GM18870 (cell line): ENCODE measurements around the gene ARHGAP31.
"Not testable (repeated sequence)": the region's sequence is repeated elsewhere in the genome, so short reads cannot be mapped to it uniquely, and the experiment has no call there.

Source experiments
- ATAC-seq: cut with Tn5 transposase; IDR thresholded peaks from one replicate; pipeline ENCODE4 v1.9.1; 2021; ENCODE audit warnings: moderate library complexity; ENCODE audit not compliant: unreplicated experiment

ARHGAP31 gene, protein sequence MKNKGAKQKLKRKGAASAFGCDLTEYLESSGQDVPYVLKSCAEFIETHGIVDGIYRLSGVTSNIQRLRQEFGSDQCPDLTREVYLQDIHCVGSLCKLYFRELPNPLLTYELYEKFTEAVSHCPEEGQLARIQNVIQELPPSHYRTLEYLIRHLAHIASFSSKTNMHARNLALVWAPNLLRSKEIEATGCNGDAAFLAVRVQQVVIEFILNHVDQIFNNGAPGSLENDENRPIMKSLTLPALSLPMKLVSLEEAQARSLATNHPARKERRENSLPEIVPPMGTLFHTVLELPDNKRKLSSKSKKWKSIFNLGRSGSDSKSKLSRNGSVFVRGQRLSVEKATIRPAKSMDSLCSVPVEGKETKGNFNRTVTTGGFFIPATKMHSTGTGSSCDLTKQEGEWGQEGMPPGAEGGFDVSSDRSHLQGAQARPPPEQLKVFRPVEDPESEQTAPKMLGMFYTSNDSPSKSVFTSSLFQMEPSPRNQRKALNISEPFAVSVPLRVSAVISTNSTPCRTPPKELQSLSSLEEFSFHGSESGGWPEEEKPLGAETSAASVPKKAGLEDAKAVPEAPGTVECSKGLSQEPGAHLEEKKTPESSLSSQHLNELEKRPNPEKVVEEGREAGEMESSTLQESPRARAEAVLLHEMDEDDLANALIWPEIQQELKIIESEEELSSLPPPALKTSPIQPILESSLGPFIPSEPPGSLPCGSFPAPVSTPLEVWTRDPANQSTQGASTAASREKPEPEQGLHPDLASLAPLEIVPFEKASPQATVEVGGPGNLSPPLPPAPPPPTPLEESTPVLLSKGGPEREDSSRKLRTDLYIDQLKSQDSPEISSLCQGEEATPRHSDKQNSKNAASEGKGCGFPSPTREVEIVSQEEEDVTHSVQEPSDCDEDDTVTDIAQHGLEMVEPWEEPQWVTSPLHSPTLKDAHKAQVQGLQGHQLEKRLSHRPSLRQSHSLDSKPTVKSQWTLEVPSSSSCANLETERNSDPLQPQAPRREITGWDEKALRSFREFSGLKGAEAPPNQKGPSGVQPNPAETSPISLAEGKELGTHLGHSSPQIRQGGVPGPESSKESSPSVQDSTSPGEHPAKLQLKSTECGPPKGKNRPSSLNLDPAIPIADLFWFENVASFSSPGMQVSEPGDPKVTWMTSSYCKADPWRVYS (N-terminal part only)

DNA sequence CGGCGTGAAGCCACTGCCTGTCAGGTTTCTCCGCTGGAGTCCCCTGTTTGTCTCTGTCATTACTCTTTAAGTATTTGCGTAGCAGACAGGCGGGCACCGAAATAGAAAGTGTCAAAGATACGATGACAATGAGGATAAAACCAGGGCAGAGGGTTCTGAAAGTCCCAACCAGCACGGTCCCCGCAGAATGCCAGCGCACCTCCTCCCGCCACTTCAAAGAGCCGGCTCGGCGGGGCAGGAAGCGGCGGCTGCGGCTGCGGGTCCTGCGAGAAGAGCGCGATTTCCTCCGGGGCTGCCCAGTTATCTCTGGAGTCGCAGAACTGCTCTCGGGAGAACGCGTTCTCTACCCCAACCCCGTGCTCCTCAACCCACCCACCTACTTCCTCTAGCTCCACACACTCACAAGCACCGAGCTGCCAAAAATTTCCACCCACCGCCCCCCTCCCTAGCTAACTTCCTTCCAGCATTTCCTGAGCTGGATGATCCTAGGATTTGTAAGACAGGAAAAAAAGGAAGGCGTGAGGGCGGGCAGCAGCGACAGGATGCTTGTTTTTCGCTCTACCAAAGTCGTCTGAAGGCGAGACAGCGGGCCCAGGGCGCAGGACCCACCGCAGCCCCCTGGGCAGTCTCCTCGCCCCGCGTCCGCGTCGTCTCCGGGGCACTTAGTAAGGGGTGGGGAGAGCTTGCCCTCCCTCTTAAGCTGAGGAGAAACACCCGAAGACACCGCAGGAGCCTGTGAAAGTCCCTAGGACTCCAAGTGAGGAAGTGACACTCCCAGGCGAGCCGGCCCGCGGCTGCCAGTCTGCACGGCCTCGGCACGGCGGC lies at the start of gene ARHGAP31:
Gene ARHGAP31 (plus strand): TSS at position 513 of the 825 bp plus-strand sequence. CDS start 522 bp downstream, outside the sequence.
- ATAC-seq = peak; percentile 60

DNA sequence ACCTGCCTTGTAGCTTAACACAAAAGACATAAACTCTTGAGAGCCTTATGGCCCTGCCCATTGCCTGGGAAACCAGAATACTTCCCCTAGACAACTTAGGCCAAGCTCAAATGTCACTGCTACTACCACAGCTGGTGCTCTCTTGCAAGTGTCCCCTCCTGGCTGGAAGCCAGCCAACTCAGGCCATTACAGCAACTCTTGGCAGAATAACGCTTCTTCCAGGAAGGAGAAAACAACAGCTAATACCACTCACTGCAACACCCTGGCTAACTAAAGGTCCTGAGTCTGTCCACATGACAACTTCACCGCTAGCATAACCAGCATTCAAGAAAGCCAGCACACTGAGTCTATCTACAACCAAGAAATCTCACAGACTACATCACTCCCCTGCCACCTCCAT lies 48.4 kb upstream of the ARHGAP31 start:
- ATAC-seq = no peak

DNA sequence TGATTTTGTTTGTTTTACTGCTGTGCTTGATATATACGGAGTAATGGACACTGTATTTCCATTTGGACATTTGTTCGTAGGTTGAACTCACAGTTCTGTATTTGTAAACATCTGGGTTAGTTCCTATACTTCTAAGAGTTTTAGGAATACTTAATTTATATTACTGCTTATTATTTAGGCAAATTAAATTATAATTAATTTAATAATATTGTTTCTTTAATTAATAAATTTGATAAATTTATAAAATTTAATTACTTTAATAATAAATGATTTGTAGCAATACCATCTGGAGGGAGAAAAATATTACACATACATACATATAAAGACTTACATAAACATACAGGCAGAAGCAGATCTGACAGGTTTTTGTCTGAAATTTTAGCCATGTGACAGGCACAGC lies 39.0 kb upstream of the ARHGAP31 start:
- no peak for ATAC-seq

DNA sequence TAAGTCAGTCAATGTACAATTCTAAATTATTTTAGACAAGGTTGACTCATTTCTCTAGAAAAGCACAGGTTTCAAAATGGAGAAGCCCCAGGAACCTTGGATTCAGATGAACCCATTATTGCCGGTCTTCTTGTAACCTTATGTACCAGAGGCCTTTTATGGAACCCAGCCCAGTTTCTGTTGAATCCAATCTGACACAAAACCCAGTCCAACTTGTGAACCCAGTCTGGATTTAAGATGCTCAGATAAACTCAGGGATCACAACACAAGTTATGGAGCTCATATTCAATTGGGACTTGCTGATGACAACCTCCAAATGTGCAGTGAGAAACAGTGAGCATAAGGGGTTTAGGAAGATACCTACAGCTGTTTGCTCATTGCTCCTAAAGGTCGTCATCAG lies 37.1 kb upstream of the ARHGAP31 start:
- no peak for ATAC-seq

DNA sequence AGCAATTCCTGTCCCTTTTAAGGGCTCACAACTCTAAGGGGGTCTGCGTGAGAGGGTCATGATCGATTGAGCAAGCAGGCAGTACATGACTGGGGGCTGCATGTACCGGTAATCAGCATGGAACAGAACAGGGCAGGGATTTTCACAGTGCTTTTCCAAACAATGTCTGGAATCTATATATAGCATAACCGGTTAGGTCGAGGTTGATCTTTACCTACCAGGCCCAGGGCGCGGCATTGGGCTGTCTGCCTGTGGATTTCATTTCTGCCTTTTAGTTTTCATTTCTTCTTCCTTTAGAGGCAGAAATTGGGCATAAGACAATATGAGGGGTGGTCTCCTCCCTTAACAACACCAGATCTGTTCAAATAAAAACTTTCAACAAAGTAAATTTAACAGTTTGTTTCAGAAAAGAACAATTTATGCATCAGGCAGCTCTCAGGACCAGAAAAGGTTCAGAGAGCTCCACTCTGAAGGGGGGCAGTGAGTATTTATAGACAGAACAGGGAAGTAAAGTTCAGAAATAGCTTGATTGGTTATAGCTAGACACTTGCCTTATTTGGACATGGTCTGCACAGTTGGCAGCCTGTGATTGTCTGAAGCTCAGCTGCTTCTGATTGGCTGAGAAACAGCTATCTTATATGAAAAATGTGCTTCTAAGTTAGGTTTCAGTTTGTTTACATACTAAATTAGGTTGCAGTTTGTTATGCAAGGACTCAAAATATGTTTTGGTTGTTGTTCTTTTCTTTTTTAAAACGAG lies 36.4 kb upstream of the ARHGAP31 start:
- peak; percentile 57 for ATAC-seq

DNA sequence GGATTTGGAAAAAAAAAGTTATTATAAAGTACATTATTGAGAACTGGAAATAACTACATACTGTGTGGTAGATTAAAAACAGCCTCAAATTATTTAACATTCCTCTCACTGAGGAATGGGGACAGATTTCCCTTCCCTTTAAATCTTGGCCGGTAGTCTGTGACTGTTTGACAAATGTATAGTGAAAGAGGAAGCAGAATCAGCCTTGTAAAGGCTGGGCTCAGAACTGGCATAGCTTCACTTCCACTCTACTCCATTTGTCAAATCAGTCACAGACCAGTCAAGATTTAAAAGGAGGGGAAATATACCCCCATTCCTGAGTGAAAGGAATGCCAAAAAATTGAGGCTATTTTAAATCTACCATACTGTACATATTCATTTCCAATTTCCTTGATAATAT lies 35.3 kb upstream of the ARHGAP31 start:
- peak; percentile 83 for ATAC-seq

DNA sequence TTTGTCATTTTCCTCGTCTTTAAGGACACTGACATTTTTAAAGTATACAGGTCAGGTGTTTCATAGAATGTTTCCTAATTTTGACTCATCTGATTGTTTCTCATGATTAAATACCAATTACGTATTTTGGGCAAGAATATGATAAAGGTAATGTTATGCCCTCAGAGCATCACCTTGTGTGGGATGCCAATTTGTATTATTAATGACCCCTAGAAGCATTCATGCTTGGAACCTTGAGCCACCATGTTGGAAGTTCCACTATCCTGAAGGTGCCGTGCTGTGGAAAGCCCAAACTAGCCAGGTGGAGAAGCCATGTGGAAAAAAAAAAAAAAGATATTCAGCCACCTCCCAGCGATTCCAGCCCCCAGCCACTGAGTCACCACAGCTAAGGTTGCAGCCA lies 34.4 kb upstream of the ARHGAP31 start:
- no peak for ATAC-seq

DNA sequence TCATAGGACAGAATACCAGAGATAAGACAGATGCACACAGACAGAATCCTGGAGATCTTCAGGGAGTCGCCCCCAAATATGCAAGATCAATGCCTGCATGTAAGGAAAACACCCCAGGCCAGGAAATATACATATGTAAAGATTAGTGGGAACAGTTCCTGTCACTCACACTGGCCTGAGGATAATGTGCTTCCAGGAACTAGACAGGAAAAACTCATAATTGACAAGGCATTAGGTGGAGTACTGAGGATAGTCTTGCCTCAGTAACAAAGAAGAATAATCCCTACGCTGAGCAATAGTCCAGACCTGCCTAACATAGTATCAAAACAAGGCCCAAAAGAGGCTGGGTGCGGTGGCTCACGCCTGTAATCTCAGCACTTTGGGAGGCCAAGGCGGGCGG lies 33.1 kb upstream of the ARHGAP31 start:
- no peak for ATAC-seq

DNA sequence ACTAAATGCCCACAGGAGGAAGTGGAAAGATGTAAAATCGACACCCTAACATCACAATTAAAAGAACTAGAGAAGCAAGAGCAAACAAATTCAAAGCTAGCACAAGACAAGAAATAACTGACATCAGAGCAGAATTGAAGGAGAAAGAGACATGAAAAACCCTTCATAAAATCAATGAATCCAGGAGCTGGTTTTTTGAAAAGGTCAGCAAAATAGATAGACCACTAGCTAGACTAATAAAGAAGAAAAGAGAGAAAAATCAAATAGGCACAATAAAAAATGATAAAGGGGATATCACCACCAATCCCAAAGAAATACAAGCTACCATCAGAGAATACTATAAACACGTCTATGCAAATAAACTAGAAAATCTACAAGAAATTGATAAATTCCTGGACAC lies 24.0 kb upstream of the ARHGAP31 start:
- not testable (repeated sequence) for ATAC-seq

DNA sequence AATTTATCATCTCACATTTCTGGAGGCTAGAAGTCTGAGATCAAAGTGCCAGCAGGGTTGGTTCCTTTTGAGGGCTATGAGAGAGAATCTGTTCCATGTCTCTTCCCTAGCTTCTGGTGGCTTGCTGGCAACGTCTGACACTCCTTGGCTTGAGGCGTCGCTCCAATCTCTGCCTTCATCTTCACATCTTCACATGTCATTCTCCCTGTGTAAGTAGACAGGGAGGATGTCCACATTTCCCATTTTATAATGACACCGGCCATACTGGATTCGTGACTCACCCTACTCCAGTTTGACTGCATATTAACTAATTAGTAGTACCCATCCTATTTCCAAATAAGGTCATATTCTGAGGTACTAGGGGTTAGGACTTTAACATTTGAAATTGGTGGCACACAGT lies 17.5 kb upstream of the ARHGAP31 start:
- no peak for ATAC-seq

DNA sequence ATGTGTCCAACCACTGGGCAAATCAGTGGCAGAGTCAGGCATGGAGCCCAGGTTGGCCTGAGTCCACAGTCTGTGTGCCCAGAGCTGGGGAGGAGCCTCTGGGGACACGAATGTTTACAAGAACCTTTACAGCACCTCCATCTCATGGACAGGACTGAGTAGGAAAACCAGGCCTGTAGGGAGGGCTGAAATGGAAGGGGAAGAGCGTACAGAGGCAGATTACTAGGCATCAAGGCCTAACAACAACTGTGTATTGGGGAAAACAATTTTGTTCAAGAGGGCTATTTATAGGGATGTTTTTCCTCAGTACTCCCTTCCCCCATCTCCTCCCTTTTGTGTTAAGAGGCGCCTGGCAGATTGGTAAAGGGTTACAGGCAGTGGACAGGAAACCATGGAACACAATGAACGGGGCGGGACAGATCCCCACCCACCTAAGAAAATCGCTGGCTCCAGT lies 15.1 kb upstream of the ARHGAP31 start:
- ATAC-seq = no peak

DNA sequence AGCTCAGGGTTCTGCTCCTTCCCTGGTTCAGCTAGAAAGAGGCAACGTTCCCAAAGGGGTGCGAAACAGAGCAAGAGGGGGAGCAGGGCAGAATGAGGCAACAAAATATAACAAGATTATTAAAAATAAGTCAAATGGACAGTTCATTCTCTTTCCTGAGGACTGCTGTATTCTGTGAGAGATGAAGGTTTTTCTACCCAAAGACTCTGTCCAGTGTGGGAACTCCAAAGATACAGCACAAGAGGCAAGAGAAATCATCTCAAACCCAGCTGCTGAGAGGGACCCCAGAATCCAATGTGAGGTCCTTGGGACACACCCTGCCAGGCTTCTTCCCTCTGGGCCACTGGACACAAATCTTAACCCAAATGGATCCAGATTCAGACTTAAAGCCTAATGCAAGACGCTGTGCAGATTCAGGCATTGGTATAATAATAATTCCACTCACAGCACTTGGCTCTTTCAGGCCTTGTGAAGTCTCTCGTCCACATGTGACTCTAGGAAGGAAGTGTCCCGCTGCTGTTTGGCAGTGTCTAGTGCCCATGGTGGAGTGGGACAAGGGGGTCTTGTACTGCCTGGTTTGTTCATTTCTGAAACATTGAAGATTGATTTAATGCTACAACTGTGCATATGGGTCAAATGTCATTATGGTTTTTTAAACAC lies 14.5 kb upstream of the ARHGAP31 start:
- ATAC-seq = no peak

DNA sequence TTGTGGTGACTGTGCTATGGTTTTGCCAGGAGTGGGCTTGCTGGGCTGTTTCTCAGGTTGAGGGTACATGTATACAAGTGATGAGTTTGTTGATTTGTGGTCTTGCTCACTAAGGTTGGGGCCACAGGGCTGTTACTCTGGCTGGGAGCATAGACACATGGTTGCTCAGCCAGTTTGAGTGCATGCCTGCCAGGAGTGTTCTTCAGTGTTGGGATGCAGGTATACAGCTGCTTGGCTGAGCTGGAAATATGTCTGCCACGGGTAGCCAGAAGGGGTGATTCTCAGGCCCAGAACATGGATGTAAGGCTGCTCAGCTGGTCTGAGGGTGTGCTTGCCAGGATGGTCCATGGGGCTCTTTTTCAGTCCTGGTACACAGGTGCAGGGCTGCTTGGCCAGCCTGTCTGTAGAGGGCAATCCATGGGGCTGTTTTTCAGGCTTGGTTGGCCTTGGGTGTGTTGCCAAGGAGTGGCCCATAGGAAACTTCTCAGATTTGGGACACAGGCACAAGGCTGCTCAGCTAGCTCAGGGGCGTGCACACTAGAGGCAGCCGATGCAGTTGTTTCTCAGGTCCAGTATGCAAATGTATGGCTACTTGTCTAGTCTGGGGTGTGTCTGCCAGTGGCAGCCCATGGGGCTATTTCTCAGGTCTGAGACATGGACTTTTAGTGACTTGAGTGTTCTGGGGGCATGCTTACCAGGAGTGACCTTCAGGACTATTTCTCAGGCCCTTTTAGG lies 5.3 kb upstream of the ARHGAP31 start:
- no peak for ATAC-seq

DNA sequence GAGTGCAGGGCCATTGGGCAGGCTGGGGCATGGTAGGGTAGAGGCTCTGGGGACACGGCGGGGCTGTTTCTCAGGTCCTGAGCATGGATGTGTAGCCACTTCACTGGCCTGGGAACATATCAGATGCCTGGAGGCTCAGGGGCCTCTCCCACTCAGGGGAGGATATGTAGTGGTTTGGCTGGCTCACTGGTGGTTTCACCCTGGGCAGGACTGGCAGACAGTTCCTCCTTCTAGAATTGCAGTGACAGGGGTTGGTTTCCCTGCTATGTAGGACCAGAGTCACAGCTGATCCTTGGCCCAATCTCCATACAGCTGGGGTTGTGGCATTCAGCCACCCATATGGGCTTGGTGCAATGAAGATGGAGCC lies 4.8 kb upstream of the ARHGAP31 start:
- no peak for ATAC-seq

DNA sequence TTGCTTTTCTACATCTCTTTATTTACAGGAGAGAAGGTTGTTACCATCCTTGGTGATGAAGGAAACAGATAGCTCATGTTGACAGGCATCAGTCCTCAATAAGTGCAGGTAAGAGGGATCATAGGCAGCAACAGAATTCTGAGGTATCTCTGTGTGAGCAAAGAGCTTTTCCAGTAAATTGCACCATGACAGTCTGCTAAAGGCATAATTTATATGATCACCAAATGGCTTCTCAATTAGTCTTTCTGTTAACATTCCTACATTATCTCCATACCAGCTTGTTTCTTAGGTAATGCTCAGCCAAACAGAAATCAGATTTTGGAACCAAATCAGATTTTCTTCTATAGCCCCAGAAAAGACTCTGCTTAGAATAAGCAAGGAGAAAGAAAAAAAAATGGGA lies 3.6 kb upstream of the ARHGAP31 start:
- no peak for ATAC-seq

DNA sequence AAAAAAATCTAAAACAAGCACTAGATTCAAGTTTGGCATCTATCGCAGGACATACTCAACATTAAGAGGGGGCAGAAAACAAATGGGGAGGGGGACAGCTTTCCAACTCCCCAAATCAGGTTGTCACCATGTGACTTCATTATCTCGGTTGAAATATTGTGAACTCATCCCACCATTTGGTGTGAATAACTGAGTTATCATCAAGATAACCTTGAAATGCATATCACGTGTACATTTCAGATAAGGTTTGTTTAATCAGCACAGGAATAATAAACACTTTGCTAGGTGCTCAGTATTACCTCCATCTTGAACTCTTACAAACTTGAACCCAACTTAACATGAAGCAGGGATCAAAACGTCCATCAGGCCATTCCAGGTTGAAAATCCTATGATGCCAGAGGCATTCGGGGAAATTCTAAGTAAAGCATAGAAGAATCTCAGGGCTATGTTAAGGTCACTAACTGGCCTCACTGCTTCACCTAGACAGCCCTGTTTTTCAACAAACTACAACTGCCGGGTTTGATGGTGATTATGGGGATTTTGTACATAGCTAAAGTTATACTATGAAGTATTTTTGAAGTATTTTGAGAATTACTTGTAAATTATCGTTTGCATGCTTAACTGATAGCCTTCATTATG lies 3.0 kb upstream of the ARHGAP31 start:
- no peak for ATAC-seq

DNA sequence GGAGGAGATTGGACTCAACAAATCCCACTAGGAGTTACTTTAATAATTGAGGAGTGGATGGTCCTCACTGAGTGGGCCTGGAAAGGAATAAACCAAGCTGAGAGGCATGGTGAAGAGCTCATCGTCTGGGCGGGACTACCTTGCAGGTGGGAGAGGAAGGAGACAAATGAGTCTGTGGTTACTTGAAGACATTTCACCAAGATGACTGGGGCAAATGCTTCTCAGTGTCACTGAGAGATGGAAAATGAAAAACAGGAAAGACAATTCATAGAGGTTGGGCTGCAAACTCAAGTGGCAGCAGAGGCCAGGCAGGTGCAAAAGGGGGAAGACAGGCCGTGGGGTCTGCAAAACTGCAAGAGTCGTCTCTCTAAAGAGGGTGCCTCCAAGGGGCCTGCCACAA lies 1.5 kb upstream of the ARHGAP31 start:
- no peak for ATAC-seq
